Endothelial cell of umbilical vein (primary cell): Measurements from ENCODE around the gene SETD3. TPM values are rescaled to one million over a fixed set of nuclear protein-coding genes. Genes with fewer than 3 reads are reported as not detected.

Experiments
- BruUV-seq: library from RNA; stranded (reverse); fragments of 400-500 nt; replicated peaks from 2 replicates; lab custom pipeline; 2021; lab: Mats Ljungman, UMichigan
- CTCF ChIA-PET: fragments of 300-600, 350-600 bp; sonication (Branson Sonifier 250); formaldehyde crosslinking; loops from one replicate; lab custom pipeline; 2021; ENCODE audit warnings: antibody characterized with exemption, inconsistent platforms; lab: Charles Lee
- POLR2A ChIA-PET: fragments of 300-600, 350-600 bp; sonication (Branson Sonifier 250); formaldehyde crosslinking; loops from one replicate; lab custom pipeline; 2021; ENCODE audit warnings: antibody characterized with exemption, inconsistent platforms; lab: Charles Lee
- DNase-seq: peaks from one replicate; pipeline ENCODE4 v3.0.0-alpha.2; 2011; ENCODE audit warnings: low read depth, low spot score
- FAIRE-seq: peaks from 2 replicates; lab custom pipeline; 2011; peaks lifted over from hg19 to GRCh38; lab: Jason Lieb, UNC
- H2AFZ ChIP-seq: 2 replicates; pipeline ENCODE4 v1.6.0; 2012; ENCODE audit warnings: low read depth, low read length, control low read depth, inconsistent platforms
- H3K27ac ChIP-seq: 2 replicates; pipeline ENCODE4 v1.5.1; 2011; ENCODE audit warnings: low read depth, mild to moderate bottlenecking, control low read depth, low read length, moderate library complexity; ENCODE audit not compliant: insufficient read depth
- H3K27me3 ChIP-seq, 2 experiments: 2 replicates each; pipeline versions ENCODE4 v1.6.0 to v1.6.1; 2011; ENCODE audit warnings: low read length in 2 of 2, mixed read lengths in 1 of 2; ENCODE audit not compliant: control insufficient read depth in 2 of 2, insufficient read depth in 2 of 2
- H3K36me3 ChIP-seq, 2 experiments: 2 replicates in 1 of 2; 3 replicates in 1 of 2; pipeline ENCODE4 v1.5.1; 2011; ENCODE audit warnings: low read length in 2 of 2, mild to moderate bottlenecking in 1 of 2, moderate library complexity in 1 of 2; ENCODE audit not compliant: control insufficient read depth in 2 of 2, insufficient read depth in 2 of 2; ENCODE audit errors: extremely low read depth in 1 of 2
- H3K4me1 ChIP-seq: 3 replicates; pipeline ENCODE4 v1.5.1; 2011; ENCODE audit warnings: mild to moderate bottlenecking, low read length; ENCODE audit not compliant: control insufficient read depth, insufficient read depth; ENCODE audit errors: extremely low read depth
- H3K4me2 ChIP-seq: 2 replicates; pipeline ENCODE4 v1.6.1; 2011; ENCODE audit warnings: low read length, control low read depth, mixed read lengths; ENCODE audit not compliant: insufficient read depth
- H3K4me3 ChIP-seq, 3 experiments: fragments of 200-600 bp in 1 of 3; sonication (generic), shearing (Covaris generic) in 1 of 3; replicated peaks in 1 of 3; 2 replicates each; pipeline ENCODE4 v1.5.1; 2011 to 2016; ENCODE audit warnings: control low read depth in 3 of 3, low read length in 3 of 3, mild to moderate bottlenecking in 2 of 3, inconsistent platforms in 1 of 3, low read depth in 1 of 3, moderate library complexity in 1 of 3; ENCODE audit not compliant: insufficient read depth in 1 of 3
- H3K79me2 ChIP-seq: 2 replicates; pipeline ENCODE4 v1.6.0; 2012; ENCODE audit warnings: low read length, inconsistent platforms; ENCODE audit not compliant: control insufficient read depth, insufficient read depth
- H3K9ac ChIP-seq: replicated peaks from 2 replicates; pipeline ENCODE3; 2011; ENCODE audit warnings: low read length, control low read depth; ENCODE audit not compliant: insufficient read depth; ENCODE audit errors: extremely low read depth
- H3K9me1 ChIP-seq: replicated peaks from 3 replicates; pipeline ENCODE4 v1.6.0; 2011; ENCODE audit warnings: mild to moderate bottlenecking, low read length; ENCODE audit not compliant: control insufficient read depth, insufficient read depth; ENCODE audit errors: extremely low read depth
- H3K9me3 ChIP-seq: replicated peaks from 2 replicates; pipeline ENCODE4 v1.5.1; 2012; ENCODE audit warnings: low read length, inconsistent platforms; ENCODE audit not compliant: control insufficient read depth, insufficient read depth
- H4K20me1 ChIP-seq: replicated peaks from 2 replicates; pipeline ENCODE3; 2011; ENCODE audit warnings: mild to moderate bottlenecking, low read length; ENCODE audit not compliant: control insufficient read depth, insufficient read depth; ENCODE audit errors: extremely low read depth
- CTCF ChIP-seq, 2 donors: IDR thresholded peaks; 1 replicate in 1 of 2; 2 replicates in 1 of 2; pipeline ENCODE4 v1.5.1; 2011; ENCODE audit warnings: low read length in 2 of 2, mild to moderate bottlenecking in 2 of 2, moderate library complexity in 2 of 2, control low read depth in 1 of 2, inconsistent platforms in 1 of 2, low read depth in 1 of 2; ENCODE audit not compliant: insufficient read depth in 1 of 2; ENCODE audit errors: extremely low read depth in 1 of 2
- EZH2 ChIP-seq: IDR thresholded peaks from 2 replicates; pipeline ENCODE4 v1.6.1; 2012; ENCODE audit warnings: borderline replicate concordance, low read depth, mild to moderate bottlenecking, moderate library complexity, low read length, inconsistent platforms; ENCODE audit not compliant: severe bottlenecking
- FOS ChIP-seq: IDR thresholded peaks from 2 replicates; pipeline ENCODE4 v1.6.1; 2011; ENCODE audit warnings: mild to moderate bottlenecking, low read length, moderate library complexity, borderline replicate concordance; ENCODE audit not compliant: insufficient read depth
- GATA2 ChIP-seq: IDR thresholded peaks from 2 replicates; pipeline ENCODE4 v1.7.0; 2011; ENCODE audit warnings: low read depth, mild to moderate bottlenecking, moderate library complexity, mixed read lengths, low read length; ENCODE audit not compliant: insufficient read length, insufficient read depth
- JUN ChIP-seq: IDR thresholded peaks from 2 replicates; pipeline ENCODE4 v1.6.1; 2011; ENCODE audit warnings: borderline replicate concordance, low read depth; ENCODE audit not compliant: insufficient read length, insufficient read depth
- MYC ChIP-seq: IDR thresholded peaks from one replicate; pipeline ENCODE4 v1.6.1; 2011; ENCODE audit warnings: mild to moderate bottlenecking, low read depth, low read length
- POLR2A ChIP-seq: IDR thresholded peaks from 2 replicates; pipeline ENCODE4 v1.6.1; 2012; ENCODE audit warnings: low read depth, mild to moderate bottlenecking, control low read depth, low read length
- POLR2AphosphoS5 ChIP-seq: IDR thresholded peaks from 2 replicates; pipeline ENCODE4 v1.6.1; 2012; ENCODE audit warnings: low read depth, mild to moderate bottlenecking, control low read depth, low read length, moderate library complexity; ENCODE audit not compliant: insufficient read depth
- dilution Hi-C: fragments of 300-500 bp; cut with MboI; formaldehyde crosslinking; loops from one replicate; pipeline ENCODE4 v1.15.0; 2019; ENCODE audit warnings: low sequenced_read_pairs; ENCODE audit not compliant: extremely low pct_ligation_motif_present
- intact Hi-C: fragments of 100-400 bp; cut with micrococcal nuclease; formaldehyde crosslinking; loops from one replicate; pipeline ENCODE4 v1.10.0; 2022
- polyA plus RNA-seq, 4 experiments: library from polyadenylated mRNA; depleted of rRNA in 3 of 4; stranded (reverse) in 3 of 4; unstranded in 1 of 4; fragments of >200 nt; gene quantifications; 2 replicates each; pipeline versions ENCODE4 v1.2.1 to v1.2.3, GENCODE V29; 2011 to 2012; ENCODE audit warnings: missing spikeins in 1 of 4
- total RNA-seq: library from RNA; stranded (reverse); gene quantifications from 2 replicates; pipeline ENCODE4 v1.2.3, GENCODE V29; 2021
- TF ChIP-seq, protein P1 (sequence below): IDR thresholded peaks from 2 replicates; pipeline ENCODE4 v1.6.1; 2011; ENCODE audit not compliant: insufficient read depth, insufficient read length

SETD3 gene
- total and polyA plus RNA-seq, 2 donors (not counting 3 experiments of a cell fraction or from before 2014, with no cell fraction given): 18.1 to 53.1 TPM

- Histone ChIP-seq H3K9me1 (no peaks in the 10 kb centered on the region), H3K4me3 (no peak overlapping the region), H3K79me2 (peaks cover 2% of the 10 kb centered on the region), H3K4me2 (no peak overlapping the region), H4K20me1 (no peaks in the 10 kb centered on the region), H3K9me3 (no peaks in the 10 kb centered on the region), H3K4me1 (no peaks in the 10 kb centered on the region), H3K36me3 (peaks cover 13 to 15% of the 10 kb centered on the region in 2 experiments), H3K9ac (no peak overlapping the region), H2AFZ (no peak overlapping the region), H3K27me3 (no peaks in the 10 kb centered on the region), H3K27ac (no peak overlapping the region)
- CTCF ChIA-PET: interaction anchor here (0.9 to 1.1 kb wide), 2 partner anchors 11 to 69 kb away, joined by 3 read pairs; no protein-coding TSS in a partner anchor
- BruUV-seq: no TSS peak
- DNase-seq (no peak), FAIRE-seq (no peak)
- intact Hi-C loops: no loop called here
- POLR2A ChIA-PET: no interaction called here
- dilution Hi-C loops: no loop called here
- TF ChIP-seq POLR2AphosphoS5 (no peak), GATA2 (no peak), JUN (no peak), CTCF (IDR thresholded peaks at IDR 0.05; ENCODE audit: extremely low read depth in 1 of 2, insufficient read depth in 1 of 2, low read depth in 1 of 2, low read length in 2 of 2) (no peak), FOS (no peak), POLR2A (no peak), MYC (no peak), EZH2 (no peak)
- TF ChIP-seq, protein P1, sequence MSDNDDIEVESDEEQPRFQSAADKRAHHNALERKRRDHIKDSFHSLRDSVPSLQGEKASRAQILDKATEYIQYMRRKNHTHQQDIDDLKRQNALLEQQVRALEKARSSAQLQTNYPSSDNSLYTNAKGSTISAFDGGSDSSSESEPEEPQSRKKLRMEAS: no peak
Observed at GRCh38 chr14:99460793-99461192, 19.9 kb downstream of the SETD3 start.
